ENCODE measurements around the gene CST7.
"Not testable (repeated sequence)": the region's sequence is repeated elsewhere in the genome, so short reads cannot be mapped to it uniquely, and the experiment has no call there.

Gene CST7

GRCh38 chr20:24929867-24930723 is 19.0 kb upstream of the CST7 start:
- DNase-seq, result peak; percentile 93

GRCh38 chr20:24930724-24931688 is 18.1 kb upstream of the CST7 start:
- not testable (repeated sequence) for DNase-seq

GRCh38 chr20:24931893-24932292 is 17.2 kb upstream of the CST7 start:
- DNase-seq, result not testable (repeated sequence)

GRCh38 chr20:24933266-24933908 is 15.7 kb upstream of the CST7 start:
- DNase-seq, result no peak

GRCh38 chr20:24934101-24934661 is 14.9 kb upstream of the CST7 start:
- no peak for DNase-seq

GRCh38 chr20:24934716-24935115 is 14.4 kb upstream of the CST7 start:
- DNase-seq, result no peak

GRCh38 chr20:24935140-24935539 is 13.9 kb upstream of the CST7 start:
- no peak for DNase-seq

GRCh38 chr20:24935766-24936525 is 13.1 kb upstream of the CST7 start:
- DNase-seq, result no peak

- no peak for DNase-seq
Observed at GRCh38 chr20:24936526-24937407, 12.3 kb upstream of the CST7 start.

GRCh38 chr20:24937579-24937978 is 11.5 kb upstream of the CST7 start:
- DNase-seq, result no peak

- DNase-seq, result no peak
Observed at GRCh38 chr20:24938498-24938897, 10.6 kb upstream of the CST7 start.

GRCh38 chr20:24939036-24939435 is 10.0 kb upstream of the CST7 start:
- DNase-seq, result no peak

- no peak for DNase-seq
Observed at GRCh38 chr20:24942679-24943078, 6.4 kb upstream of the CST7 start.

- no peak for DNase-seq
Observed at GRCh38 chr20:24943196-24943595, 5.9 kb upstream of the CST7 start.

- no peak for DNase-seq
Observed at GRCh38 chr20:24943731-24944130, 5.3 kb upstream of the CST7 start.

- DNase-seq, result not testable (repeated sequence)
Observed at GRCh38 chr20:24946376-24946775, 2.7 kb upstream of the CST7 start.

GRCh38 chr20:24948396-24948938 is 602 bp upstream of the CST7 start:
- not testable (repeated sequence) for DNase-seq

GRCh38 chr20:24949756-24950127 is 673 bp downstream of the CST7 start:
- DNase-seq, result no peak

- no peak for DNase-seq
Observed at GRCh38 chr20:24950128-24950835, 1.2 kb downstream of the CST7 start.

Data from NCI-H2029 (cell line).